Measurements from ENCODE around the gene FADS1.

The FADS1 gene

DNA sequence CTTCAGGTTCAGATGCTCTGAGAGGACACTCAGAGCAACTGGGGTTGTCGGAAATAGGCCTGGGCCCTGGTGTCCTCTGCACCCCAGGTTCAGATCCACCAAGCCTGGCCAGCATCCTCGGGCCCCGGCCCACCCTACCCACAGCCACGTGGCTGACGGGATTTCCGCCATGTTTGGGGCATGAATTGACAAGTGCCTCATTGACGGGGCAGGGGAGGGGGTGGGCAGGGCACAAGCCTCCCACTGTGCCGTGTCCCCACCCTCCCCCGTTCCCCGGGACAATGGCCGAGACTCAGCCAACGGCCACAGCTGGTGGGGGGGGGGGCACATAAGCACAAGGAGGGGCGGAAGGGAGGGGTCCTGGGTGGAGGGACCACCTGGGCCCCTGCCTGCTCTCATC is 55.9 kb downstream of the FADS1 start:
- DNase-seq (ENCODE audit: low read depth) = no peak

DNA sequence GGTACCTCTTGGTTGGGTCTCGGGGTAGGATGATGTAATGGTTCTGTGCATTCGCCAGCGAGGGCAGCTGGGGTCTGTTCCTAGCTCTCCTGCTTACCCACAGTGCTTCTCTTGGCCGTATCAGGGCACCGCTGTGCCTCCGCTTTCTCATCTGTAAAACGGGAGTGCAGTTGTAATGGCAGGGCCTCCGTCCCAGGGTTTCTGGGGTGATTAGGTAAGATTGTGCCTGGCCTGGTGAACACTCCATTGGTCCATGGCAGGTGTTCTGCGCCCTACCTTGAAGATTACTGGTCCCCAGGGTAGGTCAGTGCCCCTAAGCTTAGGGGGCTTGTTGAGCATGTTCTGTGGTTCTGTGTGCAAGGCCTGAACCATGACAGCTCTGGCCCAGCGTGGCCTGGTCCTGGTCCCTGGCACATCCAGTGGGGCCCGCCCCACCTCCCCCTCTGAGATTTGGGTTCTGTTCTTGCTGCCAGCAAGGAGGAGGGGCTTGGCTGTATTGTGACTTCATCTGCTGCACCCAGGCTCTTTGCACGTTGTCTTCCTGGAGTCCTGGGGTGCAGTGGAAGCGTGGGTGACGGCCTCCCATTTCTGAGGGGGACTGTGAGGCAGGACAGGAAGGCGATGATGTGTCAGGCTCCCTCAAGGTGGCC is 59.5 kb downstream of the FADS1 start:
- DNase-seq (ENCODE audit: low read depth) = no peak

DNA sequence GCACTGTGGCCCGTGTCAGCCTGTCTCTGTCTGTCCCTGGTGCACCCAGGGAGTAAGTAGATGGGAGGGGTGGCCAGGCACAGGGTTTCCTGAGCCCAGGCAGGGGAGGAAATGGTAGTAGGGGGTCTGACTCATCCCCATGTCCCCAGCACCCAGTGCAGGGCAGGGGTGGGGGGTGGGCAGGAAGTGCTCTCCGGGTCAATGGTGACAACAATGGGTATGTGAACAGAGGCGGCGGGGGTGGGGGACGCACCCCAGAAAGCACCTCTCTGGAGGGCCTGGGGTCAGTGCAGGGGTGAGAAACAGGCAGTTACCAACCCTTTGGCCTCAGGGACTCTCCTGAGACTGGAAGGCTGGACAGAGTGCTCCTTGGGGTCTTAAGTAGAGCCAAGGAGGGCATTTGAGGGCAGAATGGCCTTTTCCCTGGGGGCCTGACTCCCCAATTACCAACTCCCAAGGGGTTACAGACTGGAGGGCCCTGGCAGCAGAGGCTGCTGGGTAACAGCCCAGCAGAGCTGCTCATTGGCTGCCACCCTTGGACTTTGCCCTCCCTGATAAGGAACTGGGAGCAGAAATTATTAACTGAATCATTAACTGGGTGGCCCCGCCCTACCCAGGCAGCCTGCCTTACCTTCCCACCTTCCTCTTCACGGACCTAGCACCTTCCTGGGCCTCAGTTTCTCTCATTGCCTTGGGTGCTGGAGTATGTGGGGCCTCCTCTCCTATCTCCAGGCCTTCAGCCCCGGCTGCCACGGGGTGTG is 60.2 kb downstream of the FADS1 start:
- peak; percentile 21 for DNase-seq (ENCODE audit: low read depth)

DNA sequence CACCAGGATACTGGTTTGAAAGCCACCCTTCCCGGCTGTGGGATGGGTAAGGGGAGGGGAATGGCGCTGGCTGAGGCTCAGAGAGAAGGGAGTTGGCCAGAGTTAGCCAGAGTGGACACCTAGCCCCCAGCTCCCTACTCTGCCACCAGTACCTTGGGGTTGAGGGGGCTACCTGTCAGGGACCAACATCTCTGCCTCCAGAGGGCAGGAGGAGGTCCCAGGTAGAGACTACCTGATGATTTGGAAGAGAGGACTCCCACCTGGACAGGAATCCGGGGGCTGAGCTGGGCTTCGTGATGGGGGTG is 60.7 kb downstream of the FADS1 start:
- DNase-seq (ENCODE audit: low read depth) = no peak

DNA sequence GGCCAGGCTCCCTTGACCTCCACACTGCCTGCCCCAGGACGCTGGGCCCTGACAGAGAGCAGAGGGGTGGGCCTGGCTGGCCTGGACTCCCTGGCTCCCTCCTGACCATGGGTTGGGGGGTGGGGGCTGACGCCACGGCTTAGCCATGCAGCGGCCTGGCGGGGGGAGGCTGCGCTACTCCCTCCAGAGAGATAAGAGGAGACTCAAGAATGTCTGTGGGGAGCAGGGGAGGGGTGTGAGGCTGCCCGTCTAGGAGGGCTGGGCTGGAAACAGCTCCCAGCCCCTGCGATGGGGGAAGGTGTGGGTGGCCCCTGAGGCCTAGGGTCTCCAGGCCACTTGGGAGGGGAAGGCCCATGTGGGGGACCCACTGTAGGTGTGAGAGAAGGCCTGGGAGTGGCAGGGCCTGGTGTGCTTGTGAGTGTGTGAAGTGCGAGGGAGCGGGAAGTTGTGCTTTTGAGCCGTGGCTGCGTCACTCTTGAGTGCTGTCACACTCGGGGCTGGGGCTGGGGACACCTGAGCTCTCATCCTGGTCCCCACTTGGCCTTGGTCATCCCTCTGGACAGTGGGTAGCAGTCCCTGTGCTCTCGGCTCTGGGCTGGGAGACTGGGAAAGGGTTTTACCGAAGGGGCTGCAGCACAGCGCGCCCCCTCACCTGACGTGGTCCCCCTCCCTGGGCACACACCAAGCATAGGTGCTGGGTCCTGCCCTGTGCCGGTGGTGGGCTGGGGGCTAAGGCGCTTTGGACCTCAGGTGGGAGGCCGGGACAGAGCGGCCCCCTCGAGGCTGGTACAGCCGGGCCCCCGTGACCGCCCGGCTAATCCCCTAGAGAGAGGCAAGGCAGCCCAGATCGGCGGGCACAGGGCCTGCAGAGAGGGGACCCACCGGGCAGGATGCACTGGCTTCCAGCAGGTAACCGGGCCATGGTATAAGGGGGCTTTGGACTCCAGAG is 62.0 kb downstream of the FADS1 start:
- DNase-seq (ENCODE audit: low read depth) = no peak

DNA sequence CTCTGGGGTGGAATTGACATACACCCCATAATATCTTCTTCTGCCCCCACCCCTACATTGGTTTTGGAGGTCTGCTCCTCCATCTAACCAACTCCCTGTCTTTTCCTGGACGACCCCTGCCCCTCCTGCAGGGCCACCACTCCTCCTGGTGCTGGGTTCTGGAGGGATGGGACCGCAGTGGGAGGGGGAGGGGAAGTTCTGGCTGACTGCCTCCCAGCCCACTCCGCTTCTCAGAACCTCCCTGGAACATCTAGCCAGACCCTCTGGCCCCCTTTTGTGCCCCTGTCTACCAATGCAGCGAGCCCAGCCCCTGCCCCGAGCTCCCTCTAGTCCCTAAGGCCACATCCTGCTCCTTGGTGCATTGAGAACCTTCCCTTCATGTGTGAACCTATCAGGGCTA is 63.1 kb downstream of the FADS1 start:
- DNase-seq (ENCODE audit: low read depth) = no peak

DNA sequence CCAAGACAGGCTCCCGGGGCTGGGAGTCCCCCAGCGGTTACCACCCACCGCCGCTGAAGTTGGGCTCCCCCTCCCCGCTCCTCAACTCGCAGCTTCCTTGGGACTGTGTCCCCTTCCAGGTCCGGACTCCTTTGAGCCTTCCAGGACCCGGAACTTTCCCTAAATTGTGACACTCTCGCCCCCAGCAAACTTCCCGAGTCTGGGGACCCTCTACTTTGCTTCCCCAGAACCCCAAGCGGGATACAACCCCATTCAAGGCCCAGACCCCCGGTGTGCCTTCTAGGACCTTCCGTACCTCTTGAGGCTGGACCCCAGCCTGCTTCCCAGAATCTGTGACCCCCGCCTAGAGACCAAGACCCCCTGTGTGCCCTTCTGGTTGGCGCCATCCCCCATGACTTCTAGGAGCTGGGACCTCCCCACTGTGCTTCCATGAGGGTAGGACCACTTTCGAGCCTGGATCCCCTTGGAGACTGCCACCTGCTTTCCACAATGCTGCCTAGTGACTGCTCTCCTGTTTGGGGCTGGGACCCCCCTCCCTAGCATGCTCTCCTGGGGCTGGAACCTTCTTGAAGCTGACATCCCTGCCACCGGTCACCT is 63.8 kb downstream of the FADS1 start:
- no peak for DNase-seq (ENCODE audit: low read depth)

DNA sequence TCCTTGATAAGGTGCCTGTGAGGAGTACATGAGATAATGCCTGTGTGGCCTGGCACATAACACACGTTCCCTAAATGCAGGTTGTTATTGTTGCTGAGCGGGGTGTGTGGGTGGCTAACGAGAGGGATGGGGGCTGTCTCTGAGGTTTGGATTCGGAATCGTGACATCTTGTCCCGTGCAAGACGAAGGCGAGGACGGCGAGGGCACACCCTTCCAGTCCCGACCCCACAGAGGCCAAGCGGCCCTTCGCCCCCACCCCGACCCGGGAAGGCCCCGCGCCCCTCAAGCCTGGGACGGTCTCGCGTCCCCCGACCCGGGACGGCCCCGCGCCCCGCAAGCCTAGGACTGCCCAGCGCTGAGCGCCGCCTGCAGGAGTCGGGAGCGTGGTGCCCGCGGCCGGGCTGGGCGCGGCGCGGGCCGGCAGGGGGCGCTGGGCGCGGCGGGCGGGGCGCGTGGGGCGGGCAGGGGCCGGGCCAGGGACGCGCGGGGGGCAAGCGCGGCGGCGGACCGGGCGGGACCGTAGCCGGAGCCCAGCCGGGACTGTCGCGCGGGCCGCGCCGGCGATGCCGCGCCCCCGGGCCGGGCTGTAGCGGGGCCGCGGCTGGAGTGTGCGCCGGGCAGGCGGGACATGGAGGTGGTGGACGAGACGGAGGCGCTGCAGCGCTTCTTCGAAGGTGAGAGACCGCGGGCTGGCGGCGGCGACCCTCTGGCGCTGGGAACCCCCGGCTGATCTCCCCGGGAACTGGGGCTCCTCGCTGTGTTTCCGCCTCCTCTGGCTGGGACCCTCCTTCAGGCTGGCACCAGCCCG is 64.5 kb downstream of the FADS1 start, which contains the start of gene MYRF:
MYRF (plus strand) TSS at position 520 of the 808 bp plus-strand sequence; CDS start at position 629, 109 bp downstream.
- DNase-seq (ENCODE audit: low read depth) = peak; percentile 49

DNA sequence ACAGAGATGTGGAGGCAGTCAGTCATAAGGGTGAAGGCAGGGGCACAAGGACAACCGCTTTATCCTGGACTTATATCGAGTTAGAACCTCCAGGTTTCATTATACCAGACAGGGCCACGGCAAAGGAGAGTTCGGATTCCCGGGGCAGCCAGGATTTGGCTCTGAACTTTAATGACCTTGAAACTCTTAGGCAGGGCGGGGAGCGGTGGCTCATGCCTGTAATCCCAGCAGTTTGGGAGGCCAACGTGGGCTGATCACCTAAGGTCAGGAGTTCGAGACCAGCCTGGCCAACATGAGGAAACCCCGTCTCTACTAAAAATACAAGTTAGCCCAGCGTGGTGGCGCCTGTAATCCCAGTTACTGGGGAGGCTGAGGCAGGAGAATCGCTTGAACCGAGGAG is 65.4 kb downstream of the FADS1 start:
- no peak for DNase-seq (ENCODE audit: low read depth)

DNA sequence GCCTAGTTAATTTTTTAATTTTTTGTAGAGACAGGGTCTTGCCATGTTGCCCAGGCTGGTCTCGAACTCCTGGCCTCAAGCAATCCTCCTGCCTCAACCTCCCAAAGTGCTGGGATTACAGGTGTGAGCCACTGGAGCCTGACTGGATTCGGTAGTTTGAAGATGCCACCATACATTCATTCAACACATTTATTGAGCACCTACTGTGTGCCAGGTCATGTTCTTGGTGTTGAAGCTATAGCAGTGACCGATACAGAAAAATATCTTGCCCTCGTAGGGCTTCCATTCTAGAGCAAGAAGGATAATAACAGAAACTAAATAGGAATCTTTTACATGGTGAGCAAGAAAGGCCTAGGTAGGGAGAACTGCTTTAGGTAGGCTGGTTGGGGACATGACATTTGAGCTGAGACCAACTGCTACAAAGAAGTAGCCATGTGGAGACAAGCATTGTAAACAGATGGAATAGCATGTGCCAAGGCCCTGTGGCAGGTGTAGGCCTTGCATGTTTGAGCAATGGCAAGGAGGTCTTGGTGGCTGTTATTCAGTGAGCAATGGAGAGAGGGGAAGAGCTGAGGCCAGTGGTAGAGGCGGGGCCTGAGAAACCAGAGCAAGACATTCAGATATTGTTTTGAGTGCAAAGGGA is 66.1 kb downstream of the FADS1 start:
- no peak for DNase-seq (ENCODE audit: low read depth)
